ENCODE data around the gene MON2.

The MON2 gene

GRCh38 chr12:62604871-62605270, 138.2 kb downstream of the MON2 start:
- no peak for TF ChIP-seq CTCF (IDR thresholded peaks at IDR 0.05; ENCODE audit: control insufficient read depth, extremely low read depth, insufficient read depth)
- DNase-seq (ENCODE audit: low read depth) = no peak
- no peak overlapping the region for H3K4me3 ChIP-seq (ENCODE audit: low read depth, low read length)

GRCh38 chr12:62605981-62606380, 139.4 kb downstream of the MON2 start:
- no peak for TF ChIP-seq CTCF (IDR thresholded peaks at IDR 0.05; ENCODE audit: control insufficient read depth, extremely low read depth, insufficient read depth)
- H3K4me3 ChIP-seq (ENCODE audit: low read depth, low read length) = no peak overlapping the region
- DNase-seq (ENCODE audit: low read depth) = no peak

DNA sequence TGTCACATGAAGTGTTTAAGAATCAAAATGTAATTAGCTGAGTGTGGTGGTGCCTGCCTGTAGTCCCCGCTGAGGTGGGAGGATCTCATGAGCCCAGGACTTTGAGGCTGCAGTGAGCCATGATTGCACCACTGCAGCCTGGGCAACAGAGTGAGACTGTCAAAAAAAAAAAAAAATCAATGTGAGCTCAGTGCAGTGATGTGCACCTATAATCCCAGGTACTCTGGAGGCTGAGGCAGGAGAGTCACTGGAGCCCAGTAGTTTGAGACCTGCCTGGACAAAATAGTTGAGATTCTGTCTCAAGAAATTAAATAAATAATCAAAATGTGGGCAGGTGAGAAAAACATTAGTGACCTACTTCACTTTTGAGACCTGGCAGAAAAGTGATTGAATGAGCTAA, 140.0 kb downstream of the MON2 start:
- no peak for TF ChIP-seq CTCF (IDR thresholded peaks at IDR 0.05; ENCODE audit: control insufficient read depth, extremely low read depth, insufficient read depth)
- H3K4me3 ChIP-seq (ENCODE audit: low read depth, low read length) = no peak overlapping the region
- DNase-seq (ENCODE audit: low read depth) = no peak

GRCh38 chr12:62613081-62613480, 146.5 kb downstream of the MON2 start:
- no peak overlapping the region for H3K4me3 ChIP-seq (ENCODE audit: low read depth, low read length)
- no peak for TF ChIP-seq CTCF (IDR thresholded peaks at IDR 0.05; ENCODE audit: control insufficient read depth, extremely low read depth, insufficient read depth)

DNA sequence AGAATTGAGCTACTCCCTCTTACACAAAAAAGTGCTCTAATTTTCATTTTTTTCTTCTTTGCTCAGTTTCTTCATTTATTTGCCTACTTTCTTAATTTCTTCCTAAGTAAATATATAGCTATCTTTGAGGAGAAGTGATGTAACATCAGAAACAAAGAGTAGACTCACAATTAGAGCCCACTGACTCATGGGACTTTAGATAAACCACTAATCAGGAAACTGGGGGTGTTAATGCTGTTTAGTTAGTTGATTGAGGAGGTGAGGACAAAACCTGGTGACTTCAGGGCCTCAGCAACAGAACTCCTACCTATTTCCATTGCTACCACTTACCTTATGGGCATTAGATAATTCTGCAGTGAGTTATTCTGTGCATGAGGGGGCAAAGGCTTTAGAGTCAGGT, 151.7 kb downstream of the MON2 start:
- no peak overlapping the region for H3K4me3 ChIP-seq (ENCODE audit: low read depth, low read length)

More at GRCh38 chr12:62613081-62613480, 146.5 kb downstream of the MON2 start:
- DNase-seq (ENCODE audit: low read depth) = no peak

DNA sequence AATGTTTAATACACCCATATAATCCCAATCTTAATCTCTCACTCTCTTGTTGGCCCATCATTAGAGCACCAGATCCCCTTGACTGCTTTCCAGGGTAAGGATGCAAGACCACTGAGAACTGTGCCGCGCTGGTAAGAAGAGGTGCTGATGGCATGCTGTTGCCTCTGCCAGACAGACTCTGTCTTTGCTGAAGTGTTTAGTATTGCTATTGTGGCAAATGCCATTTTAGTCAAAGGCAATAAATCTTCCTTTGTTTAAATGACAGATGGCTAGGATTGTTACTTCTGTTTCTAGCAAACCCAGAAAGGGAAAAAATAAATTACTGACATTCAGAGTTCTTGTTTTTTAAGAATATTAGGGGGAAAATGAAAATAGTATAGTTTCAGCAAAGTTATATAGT, 152.3 kb downstream of the MON2 start:
- no peak overlapping the region for H3K4me3 ChIP-seq (ENCODE audit: low read depth, low read length)
- DNase-seq (ENCODE audit: low read depth) = no peak
- TF ChIP-seq CTCF (IDR thresholded peaks at IDR 0.05; ENCODE audit: control insufficient read depth, extremely low read depth, insufficient read depth) = no peak

More for the DNA sequence above, 151.7 kb downstream of the MON2 start:
- TF ChIP-seq CTCF (IDR thresholded peaks at IDR 0.05; ENCODE audit: control insufficient read depth, extremely low read depth, insufficient read depth) = no peak
- no peak for DNase-seq (ENCODE audit: low read depth)

DNA sequence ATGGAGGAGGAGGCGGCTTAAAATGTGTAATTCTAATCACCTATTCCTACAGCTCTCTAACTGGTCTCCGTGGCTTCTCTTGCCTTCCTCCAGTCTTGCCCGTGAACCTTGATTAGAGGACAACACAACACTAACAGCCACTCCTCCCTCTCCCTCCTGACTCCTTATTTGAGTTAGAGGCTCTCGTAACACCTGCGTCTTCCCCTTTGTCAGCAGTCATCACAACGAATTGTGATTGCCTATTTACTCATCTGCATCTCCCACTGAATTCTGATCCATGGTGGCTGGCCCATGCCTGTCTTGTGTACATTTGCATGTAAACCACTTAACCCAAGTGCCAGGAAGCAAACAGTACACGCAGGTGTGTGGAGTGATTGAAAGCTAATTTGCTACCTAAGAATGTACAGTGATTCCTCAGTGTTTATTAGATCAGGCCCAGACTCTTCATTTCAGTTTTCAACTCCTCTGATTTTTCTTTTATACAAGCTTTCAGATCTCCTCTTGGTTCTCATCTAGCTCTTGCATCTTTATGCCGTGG, 154.5 kb downstream of the MON2 start:
- no peak for DNase-seq (ENCODE audit: low read depth)
- TF ChIP-seq CTCF (IDR thresholded peaks at IDR 0.05; ENCODE audit: control insufficient read depth, extremely low read depth, insufficient read depth) = no peak
- H3K4me3 ChIP-seq (ENCODE audit: low read depth, low read length) = no peak overlapping the region
